Neural progenitor cell (in vitro differentiated cells): ENCODE measurements around the gene KLHDC8B. TPM values are rescaled to one million over a fixed set of nuclear protein-coding genes. Genes with fewer than 3 reads are reported as not detected.

Experiments used
- DNase-seq: peaks from one replicate; pipeline ENCODE4 v3.0.0-alpha.2; 2016; ENCODE audit warnings: low spot score
- H2AFZ ChIP-seq: fragments of 200-600 bp; sonication (generic); replicated peaks from 2 replicates; pipeline ENCODE4 v1.6.1; 2016; ENCODE audit warnings: antibody characterized with exemption
- H3F3A ChIP-seq: fragments of 200-600 bp; sonication (generic); 2 replicates; pipeline ENCODE4 v1.6.1; 2016; ENCODE audit warnings: antibody characterized with exemption, low read depth
- H3K27ac ChIP-seq: fragments of 200-600 bp; sonication (generic); 2 replicates; pipeline ENCODE4 v1.5.1; 2016; ENCODE audit warnings: mild to moderate bottlenecking
- H3K27me3 ChIP-seq: fragments of 200-600 bp; sonication (generic); 2 replicates; pipeline ENCODE4 v1.6.1; 2016; ENCODE audit warnings: mild to moderate bottlenecking, moderate library complexity
- H3K36me3 ChIP-seq: fragments of 200-600 bp; sonication (generic); 2 replicates; pipeline ENCODE4 v1.5.1; 2016
- H3K4me1 ChIP-seq: fragments of 200-600 bp; sonication (generic); 2 replicates; pipeline ENCODE4 v1.6.1; 2016; ENCODE audit warnings: mixed run types
- H3K4me2 ChIP-seq: fragments of 200-600 bp; sonication (generic); 2 replicates; pipeline ENCODE4 v1.6.1; 2016
- H3K4me3 ChIP-seq: fragments of 200-600 bp; sonication (generic); 2 replicates; pipeline ENCODE4 v1.5.1; 2016
- H3K79me2 ChIP-seq: fragments of 200-600 bp; sonication (generic); 2 replicates; pipeline ENCODE4 v1.6.1; 2016; ENCODE audit warnings: low read depth
- H3K9ac ChIP-seq: fragments of 200-600 bp; sonication (generic); 2 replicates; pipeline ENCODE4 v1.6.1; 2016
- H3K9me3 ChIP-seq: fragments of 200-600 bp; sonication (generic); 2 replicates; pipeline ENCODE4 v1.5.1; 2016; ENCODE audit warnings: low read depth
- H4K20me1 ChIP-seq: fragments of 200-600 bp; sonication (generic); 2 replicates; pipeline ENCODE4 v1.6.1; 2016; ENCODE audit warnings: low read depth
- H3K27ac Mint-ChIP-seq: 3 replicates; pipeline ENCODE4 v1.8.0; 2021; ENCODE audit warnings: mixed read lengths
- H3K27me3 Mint-ChIP-seq: 2 replicates; pipeline ENCODE4 v1.8.0; 2022; ENCODE audit warnings: low read depth, mild to moderate bottlenecking, inconsistent platforms, moderate library complexity, mixed read lengths; ENCODE audit not compliant: insufficient read depth
- H3K36me3 Mint-ChIP-seq: 3 replicates; pipeline ENCODE4 v1.8.0; 2021; ENCODE audit warnings: mixed read lengths
- H3K4me1 Mint-ChIP-seq: 3 replicates; pipeline ENCODE4 v1.8.0; 2021; ENCODE audit warnings: mixed read lengths
- H3K4me3 Mint-ChIP-seq: 3 replicates; pipeline ENCODE4 v1.8.0; 2021; ENCODE audit warnings: mild to moderate bottlenecking, moderate library complexity, mixed read lengths
- H3K9me3 Mint-ChIP-seq: 3 replicates; pipeline ENCODE4 v1.8.0; 2020; ENCODE audit warnings: mixed read lengths
- CTCF ChIP-seq: fragments of 200-600 bp; sonication (generic); IDR thresholded peaks from 2 replicates; pipeline ENCODE4 v1.5.1; 2017; ENCODE audit warnings: antibody characterized with exemption, mild to moderate bottlenecking
- EZH2 ChIP-seq: fragments of 200-600 bp; sonication (generic); IDR thresholded peaks from 2 replicates; pipeline ENCODE4 v1.6.1; 2017; ENCODE audit warnings: antibody characterized with exemption, mild to moderate bottlenecking, moderate library complexity
- EZH2phosphoT487 ChIP-seq: fragments of 200-600 bp; sonication (generic); IDR thresholded peaks from 2 replicates; pipeline ENCODE4 v1.6.1; 2017; ENCODE audit warnings: antibody characterized with exemption
- total RNA-seq: library from RNA; depleted of rRNA; stranded (reverse); fragments of >200 nt; gene quantifications from 2 replicates; pipeline ENCODE4 v1.2.3, GENCODE V29; 2015; ENCODE audit warnings: low replicate concordance

Gene KLHDC8B
- total RNA-seq, 1 donor from 2014 or later: 14.8 TPM

- Histone ChIP-seq H3K27ac (peak overlapping the region; percentile 75), H3K79me2 (peaks cover 33% of the 10 kb centered on the region), H3K4me3 (peak overlapping the region; percentile 41), H3K4me2 (peak overlapping the region; percentile 88), H3K9me3 (no peaks in the 10 kb centered on the region), H3K36me3 (no peaks in the 10 kb centered on the region), H3K27me3 (peaks cover 2% of the 10 kb centered on the region), H2AFZ (no peak overlapping the region), H3K9ac (no peak overlapping the region), H3K4me1 (peaks cover 31% of the 10 kb centered on the region), H3F3A (peaks cover 16% of the 10 kb centered on the region), H4K20me1 (peaks cover 8% of the 10 kb centered on the region)
- Mint-ChIP-seq H3K4me3 (peak overlapping the region; percentile 97), H3K36me3 (peaks cover 20% of the 10 kb centered on the region), H3K27ac (peak overlapping the region; percentile 100), H3K9me3 (no peaks in the 10 kb centered on the region), H3K4me1 (peaks cover 65% of the 10 kb centered on the region), H3K27me3 (peaks cover 10% of the 10 kb centered on the region)
- no peak for TF ChIP-seq EZH2phosphoT487
- no peak for TF ChIP-seq CTCF
- TF ChIP-seq EZH2: no peak
- DNase-seq: peak; percentile 75
Observed at GRCh38 chr3:49173792-49174170, 2.4 kb downstream of the KLHDC8B start.

GRCh38 chr3:49174397-49174985 is 3.1 kb downstream of the KLHDC8B start:
- Histone ChIP-seq H3K4me2 (peak overlapping the region; percentile 88), H3K4me1 (peaks cover 31% of the 10 kb centered on the region), H3K9ac (no peak overlapping the region), H3K9me3 (no peaks in the 10 kb centered on the region), H3F3A (peaks cover 16% of the 10 kb centered on the region), H2AFZ (no peak overlapping the region), H3K4me3 (peak overlapping the region; percentile 41), H3K27me3 (no peaks in the 10 kb centered on the region), H4K20me1 (peaks cover 8% of the 10 kb centered on the region), H3K27ac (peak overlapping the region; percentile 75), H3K36me3 (no peaks in the 10 kb centered on the region), H3K79me2 (peaks cover 33% of the 10 kb centered on the region)
- Mint-ChIP-seq H3K27ac (peak overlapping the region; percentile 100), H3K27me3 (peaks cover 7% of the 10 kb centered on the region), H3K4me3 (peak overlapping the region; percentile 97), H3K36me3 (peaks cover 27% of the 10 kb centered on the region), H3K9me3 (no peaks in the 10 kb centered on the region), H3K4me1 (peaks cover 71% of the 10 kb centered on the region)
- TF ChIP-seq EZH2phosphoT487 (no peak), CTCF (no peak), EZH2 (no peak)
- DNase-seq: no peak

- Histone ChIP-seq H3K79me2 (peaks cover 33% of the 10 kb centered on the region), H3K4me1 (peaks cover 31% of the 10 kb centered on the region), H3F3A (peaks cover 16% of the 10 kb centered on the region), H2AFZ (no peak overlapping the region), H3K36me3 (no peaks in the 10 kb centered on the region), H3K27ac (no peak overlapping the region), H3K9me3 (no peaks in the 10 kb centered on the region), H3K27me3 (no peaks in the 10 kb centered on the region), H4K20me1 (peaks cover 8% of the 10 kb centered on the region), H3K4me2 (no peak overlapping the region), H3K4me3 (no peak overlapping the region), H3K9ac (no peak overlapping the region)
- H3K4me1 Mint-ChIP-seq: peaks cover 64% of the 10 kb centered on the region
- peaks cover 28% of the 10 kb centered on the region for H3K36me3 Mint-ChIP-seq
- no peak for TF ChIP-seq CTCF
- TF ChIP-seq EZH2: no peak
- TF ChIP-seq EZH2phosphoT487: no peak
- H3K27me3 Mint-ChIP-seq: peaks cover 7% of the 10 kb centered on the region
- peak overlapping the region; percentile 97 for H3K27ac Mint-ChIP-seq
- peak overlapping the region; percentile 72 for H3K4me3 Mint-ChIP-seq
- H3K9me3 Mint-ChIP-seq: no peaks in the 10 kb centered on the region
- DNase-seq: no peak
Observed at GRCh38 chr3:49175530-49175929, 4.1 kb downstream of the KLHDC8B start.
